ENCODE measurements around the gene CER1. TPM values are rescaled to one million over a fixed set of nuclear protein-coding genes. Genes with fewer than 3 reads are reported as not detected.

The CER1 gene, protein sequence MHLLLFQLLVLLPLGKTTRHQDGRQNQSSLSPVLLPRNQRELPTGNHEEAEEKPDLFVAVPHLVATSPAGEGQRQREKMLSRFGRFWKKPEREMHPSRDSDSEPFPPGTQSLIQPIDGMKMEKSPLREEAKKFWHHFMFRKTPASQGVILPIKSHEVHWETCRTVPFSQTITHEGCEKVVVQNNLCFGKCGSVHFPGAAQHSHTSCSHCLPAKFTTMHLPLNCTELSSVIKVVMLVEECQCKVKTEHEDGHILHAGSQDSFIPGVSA
- not detected for total RNA-seq (2021; ENCODE audit: unreplicated experiment)
- polyA plus RNA-seq (2012), result not detected in 2 replicates
- Bru-seq, nascent RNA, result not detected
- BruChase-seq, experiment 1, labeled RNA remaining after a 6-hour chase, result not detected
- not detected for BruChase-seq, experiment 2, labeled RNA remaining after a 2-hour chase
- long read RNA-seq, result 0 reads

DNA sequence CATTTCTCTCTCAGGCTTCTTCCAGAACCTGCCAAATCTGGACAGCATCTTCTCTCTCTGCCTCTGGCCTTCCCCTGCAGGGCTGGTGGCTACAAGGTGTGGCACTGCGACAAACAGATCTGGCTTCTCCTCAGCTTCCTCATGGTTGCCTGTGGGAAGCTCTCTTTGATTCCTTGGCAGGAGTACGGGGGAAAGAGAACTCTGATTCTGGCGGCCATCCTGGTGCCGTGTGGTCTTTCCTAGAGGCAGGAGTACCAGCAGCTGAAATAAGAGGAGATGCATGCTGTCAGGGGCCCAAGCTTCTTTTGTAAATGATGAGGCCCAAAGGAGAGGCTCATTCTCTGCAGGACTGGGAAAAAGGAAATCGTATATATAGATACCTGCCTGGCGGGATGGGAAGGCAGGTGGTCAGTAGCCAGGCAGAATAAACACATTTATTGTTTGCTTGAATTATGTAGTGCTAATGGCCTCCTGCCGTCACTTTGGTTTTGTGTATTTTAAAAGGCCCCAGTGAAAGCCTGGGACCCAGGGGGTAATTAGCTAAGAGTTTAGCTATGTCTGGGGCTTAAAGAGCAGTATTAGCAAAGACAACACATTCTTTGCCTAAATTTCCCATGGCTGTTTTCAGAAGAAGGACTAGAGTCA, at the start of gene CER1:
Gene CER1, minus strand, starts transcription at position 343 of the 645 bp plus-strand sequence. Its CDS starts 61 bp downstream, at position 282.
- no peaks in the 10 kb centered on the region for H3K9me3 ChIP-seq (ENCODE audit: control insufficient read depth in 1 of 2, insufficient read depth in 1 of 2, low read depth in 1 of 2, low read length in 2 of 2)
- ChIA-PET POLR2A (no interaction called here), RAD21 (ENCODE audit: low non-redundant PET in 1 of 2, low total read pairs in 2 of 2, uncharacterized antibody in 2 of 2, unreplicated experiment in 2 of 2) (no interaction called here), CTCF (no interaction called here)
- H3K9me2 ChIP-seq (ENCODE audit: insufficient read depth), result no peaks in the 10 kb centered on the region
- TF ChIP-seq SP1 (IDR thresholded peaks at IDR 0.05; ENCODE audit: low read depth) (no peak), ZNF274 (IDR thresholded peaks at IDR 0.05; ENCODE audit: low read depth, low read length) (no peak), EGR1 (IDR thresholded peaks at IDR 0.05; ENCODE audit: low read depth) (no peak), YY1 (IDR thresholded peaks at IDR 0.05; ENCODE audit: extremely low read depth, insufficient replicate concordance, low read depth, low read length) (no peak), SRF (IDR thresholded peaks at IDR 0.05; ENCODE audit: low read depth) (no peak), FOSL1 (IDR thresholded peaks at IDR 0.05; ENCODE audit: low read depth) (no peak), POLR2A (IDR thresholded peaks at IDR 0.05; ENCODE audit: borderline replicate concordance, extremely low read depth, insufficient read depth, insufficient read length) (no peak)
- TF ChIP-seq, protein P1, sequence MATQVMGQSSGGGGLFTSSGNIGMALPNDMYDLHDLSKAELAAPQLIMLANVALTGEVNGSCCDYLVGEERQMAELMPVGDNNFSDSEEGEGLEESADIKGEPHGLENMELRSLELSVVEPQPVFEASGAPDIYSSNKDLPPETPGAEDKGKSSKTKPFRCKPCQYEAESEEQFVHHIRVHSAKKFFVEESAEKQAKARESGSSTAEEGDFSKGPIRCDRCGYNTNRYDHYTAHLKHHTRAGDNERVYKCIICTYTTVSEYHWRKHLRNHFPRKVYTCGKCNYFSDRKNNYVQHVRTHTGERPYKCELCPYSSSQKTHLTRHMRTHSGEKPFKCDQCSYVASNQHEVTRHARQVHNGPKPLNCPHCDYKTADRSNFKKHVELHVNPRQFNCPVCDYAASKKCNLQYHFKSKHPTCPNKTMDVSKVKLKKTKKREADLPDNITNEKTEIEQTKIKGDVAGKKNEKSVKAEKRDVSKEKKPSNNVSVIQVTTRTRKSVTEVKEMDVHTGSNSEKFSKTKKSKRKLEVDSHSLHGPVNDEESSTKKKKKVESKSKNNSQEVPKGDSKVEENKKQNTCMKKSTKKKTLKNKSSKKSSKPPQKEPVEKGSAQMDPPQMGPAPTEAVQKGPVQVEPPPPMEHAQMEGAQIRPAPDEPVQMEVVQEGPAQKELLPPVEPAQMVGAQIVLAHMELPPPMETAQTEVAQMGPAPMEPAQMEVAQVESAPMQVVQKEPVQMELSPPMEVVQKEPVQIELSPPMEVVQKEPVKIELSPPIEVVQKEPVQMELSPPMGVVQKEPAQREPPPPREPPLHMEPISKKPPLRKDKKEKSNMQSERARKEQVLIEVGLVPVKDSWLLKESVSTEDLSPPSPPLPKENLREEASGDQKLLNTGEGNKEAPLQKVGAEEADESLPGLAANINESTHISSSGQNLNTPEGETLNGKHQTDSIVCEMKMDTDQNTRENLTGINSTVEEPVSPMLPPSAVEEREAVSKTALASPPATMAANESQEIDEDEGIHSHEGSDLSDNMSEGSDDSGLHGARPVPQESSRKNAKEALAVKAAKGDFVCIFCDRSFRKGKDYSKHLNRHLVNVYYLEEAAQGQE (IDR thresholded peaks at IDR 0.05; ENCODE audit: low read depth), result no peak
- TF ChIP-seq, protein P2, sequence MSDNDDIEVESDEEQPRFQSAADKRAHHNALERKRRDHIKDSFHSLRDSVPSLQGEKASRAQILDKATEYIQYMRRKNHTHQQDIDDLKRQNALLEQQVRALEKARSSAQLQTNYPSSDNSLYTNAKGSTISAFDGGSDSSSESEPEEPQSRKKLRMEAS (IDR thresholded peaks at IDR 0.05), result no peak
- TF ChIP-seq, protein P3, sequence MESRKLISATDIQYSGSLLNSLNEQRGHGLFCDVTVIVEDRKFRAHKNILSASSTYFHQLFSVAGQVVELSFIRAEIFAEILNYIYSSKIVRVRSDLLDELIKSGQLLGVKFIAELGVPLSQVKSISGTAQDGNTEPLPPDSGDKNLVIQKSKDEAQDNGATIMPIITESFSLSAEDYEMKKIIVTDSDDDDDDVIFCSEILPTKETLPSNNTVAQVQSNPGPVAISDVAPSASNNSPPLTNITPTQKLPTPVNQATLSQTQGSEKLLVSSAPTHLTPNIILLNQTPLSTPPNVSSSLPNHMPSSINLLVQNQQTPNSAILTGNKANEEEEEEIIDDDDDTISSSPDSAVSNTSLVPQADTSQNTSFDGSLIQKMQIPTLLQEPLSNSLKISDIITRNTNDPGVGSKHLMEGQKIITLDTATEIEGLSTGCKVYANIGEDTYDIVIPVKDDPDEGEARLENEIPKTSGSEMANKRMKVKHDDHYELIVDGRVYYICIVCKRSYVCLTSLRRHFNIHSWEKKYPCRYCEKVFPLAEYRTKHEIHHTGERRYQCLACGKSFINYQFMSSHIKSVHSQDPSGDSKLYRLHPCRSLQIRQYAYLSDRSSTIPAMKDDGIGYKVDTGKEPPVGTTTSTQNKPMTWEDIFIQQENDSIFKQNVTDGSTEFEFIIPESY (IDR thresholded peaks at IDR 0.05; ENCODE audit: extremely low read depth, insufficient replicate concordance, low read length), result no peak
- TF ChIP-seq, protein P4, sequence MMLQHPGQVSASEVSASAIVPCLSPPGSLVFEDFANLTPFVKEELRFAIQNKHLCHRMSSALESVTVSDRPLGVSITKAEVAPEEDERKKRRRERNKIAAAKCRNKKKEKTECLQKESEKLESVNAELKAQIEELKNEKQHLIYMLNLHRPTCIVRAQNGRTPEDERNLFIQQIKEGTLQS (IDR thresholded peaks at IDR 0.05), result no peak
- TF ChIP-seq, protein P5, sequence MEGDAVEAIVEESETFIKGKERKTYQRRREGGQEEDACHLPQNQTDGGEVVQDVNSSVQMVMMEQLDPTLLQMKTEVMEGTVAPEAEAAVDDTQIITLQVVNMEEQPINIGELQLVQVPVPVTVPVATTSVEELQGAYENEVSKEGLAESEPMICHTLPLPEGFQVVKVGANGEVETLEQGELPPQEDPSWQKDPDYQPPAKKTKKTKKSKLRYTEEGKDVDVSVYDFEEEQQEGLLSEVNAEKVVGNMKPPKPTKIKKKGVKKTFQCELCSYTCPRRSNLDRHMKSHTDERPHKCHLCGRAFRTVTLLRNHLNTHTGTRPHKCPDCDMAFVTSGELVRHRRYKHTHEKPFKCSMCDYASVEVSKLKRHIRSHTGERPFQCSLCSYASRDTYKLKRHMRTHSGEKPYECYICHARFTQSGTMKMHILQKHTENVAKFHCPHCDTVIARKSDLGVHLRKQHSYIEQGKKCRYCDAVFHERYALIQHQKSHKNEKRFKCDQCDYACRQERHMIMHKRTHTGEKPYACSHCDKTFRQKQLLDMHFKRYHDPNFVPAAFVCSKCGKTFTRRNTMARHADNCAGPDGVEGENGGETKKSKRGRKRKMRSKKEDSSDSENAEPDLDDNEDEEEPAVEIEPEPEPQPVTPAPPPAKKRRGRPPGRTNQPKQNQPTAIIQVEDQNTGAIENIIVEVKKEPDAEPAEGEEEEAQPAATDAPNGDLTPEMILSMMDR (IDR thresholded peaks at IDR 0.05 in 2 of 3, conservative IDR thresholded peaks at IDR 0.05 in 1 of 3; ENCODE audit: borderline replicate concordance in 1 of 3, insufficient read depth in 1 of 3, low read depth in 2 of 3, low read length in 2 of 3), result no peak
- H3K4me1 ChIP-seq (ENCODE audit: control insufficient read depth in 1 of 2, insufficient read depth in 2 of 2, low read length in 2 of 2), result no peaks in the 10 kb centered on the region
- no peaks in the 10 kb centered on the region for H3K79me2 ChIP-seq (ENCODE audit: insufficient read depth, low read length)
- H3K27ac ChIP-seq (ENCODE audit: low read depth, low read length), result no peak within 1 kb of the TSS
- H3K4me3 ChIP-seq (replicated peaks in 1 of 2; ENCODE audit: low read depth in 1 of 2, low read length in 2 of 2), result no peak within 1 kb of the TSS
- no TSS peak for BruUV-seq (replicated peaks)
- ATAC-seq (no peak), DNase-seq (ENCODE audit: low read depth, low spot score) (no peak)
- intact Hi-C loops (cut with micrococcal nuclease), result no loop called here
- H2AFZ ChIP-seq (ENCODE audit: low read depth, low read length, poor library complexity, severe bottlenecking), result no peak within 1 kb of the TSS
- no peaks in the 10 kb centered on the region for H3K36me3 ChIP-seq (ENCODE audit: control insufficient read depth in 1 of 2, insufficient read depth in 2 of 2, low read length in 2 of 2)
- H3K4me2 ChIP-seq (ENCODE audit: low read length), result no peak within 1 kb of the TSS
- no peaks in the 10 kb centered on the region; the same call in 1 of the 2 replicates for H4K20me1 ChIP-seq (ENCODE audit: insufficient read depth)
- peaks cover 45% of the 10 kb centered on the region for H3K27me3 ChIP-seq (ENCODE audit: insufficient read depth, low read length)
- no peak within 1 kb of the TSS for H3K9ac ChIP-seq (ENCODE audit: low read length)

Measured in HCT116 (cell line).